ENCODE results near the gene VARS1. TPM values are rescaled to one million over a fixed set of nuclear protein-coding genes. Genes with fewer than 3 reads are reported as not detected.

VARS1 gene
- total and polyA plus RNA-seq, 2 donors (not counting 1 experiment from before 2014, with no cell fraction given) = 16.0 to 53.5 TPM

GRCh38 chr6:31752739-31753319 is 42.7 kb downstream of the VARS1 start:
- H3K79me2 ChIP-seq (ENCODE audit: control insufficient read depth, insufficient read depth, low read length) = no peaks in the 10 kb centered on the region
- peaks cover 2% of the 10 kb centered on the region for H3K4me1 ChIP-seq (ENCODE audit: control insufficient read depth, extremely low read depth, insufficient read depth, low read length)
- no peak overlapping the region for H3K9ac ChIP-seq (ENCODE audit: insufficient read depth, low read length)
- H3K4me3 ChIP-seq (replicated peaks in 1 of 4; ENCODE audit: control extremely low read depth in 1 of 4, insufficient read depth in 1 of 4, low read depth in 3 of 4, low read length in 4 of 4) = no peak overlapping the region
- no peak overlapping the region for H3K27ac ChIP-seq (ENCODE audit: insufficient read depth, low read length)
- no peaks in the 10 kb centered on the region for H3K36me3 ChIP-seq (ENCODE audit: control insufficient read depth, insufficient read depth, low read length)
- no peak for TF ChIP-seq EZH2 (IDR thresholded peaks at IDR 0.05; ENCODE audit: low read length, missing control alignments)
- TF ChIP-seq, protein P1, sequence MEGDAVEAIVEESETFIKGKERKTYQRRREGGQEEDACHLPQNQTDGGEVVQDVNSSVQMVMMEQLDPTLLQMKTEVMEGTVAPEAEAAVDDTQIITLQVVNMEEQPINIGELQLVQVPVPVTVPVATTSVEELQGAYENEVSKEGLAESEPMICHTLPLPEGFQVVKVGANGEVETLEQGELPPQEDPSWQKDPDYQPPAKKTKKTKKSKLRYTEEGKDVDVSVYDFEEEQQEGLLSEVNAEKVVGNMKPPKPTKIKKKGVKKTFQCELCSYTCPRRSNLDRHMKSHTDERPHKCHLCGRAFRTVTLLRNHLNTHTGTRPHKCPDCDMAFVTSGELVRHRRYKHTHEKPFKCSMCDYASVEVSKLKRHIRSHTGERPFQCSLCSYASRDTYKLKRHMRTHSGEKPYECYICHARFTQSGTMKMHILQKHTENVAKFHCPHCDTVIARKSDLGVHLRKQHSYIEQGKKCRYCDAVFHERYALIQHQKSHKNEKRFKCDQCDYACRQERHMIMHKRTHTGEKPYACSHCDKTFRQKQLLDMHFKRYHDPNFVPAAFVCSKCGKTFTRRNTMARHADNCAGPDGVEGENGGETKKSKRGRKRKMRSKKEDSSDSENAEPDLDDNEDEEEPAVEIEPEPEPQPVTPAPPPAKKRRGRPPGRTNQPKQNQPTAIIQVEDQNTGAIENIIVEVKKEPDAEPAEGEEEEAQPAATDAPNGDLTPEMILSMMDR (conservative IDR thresholded peaks at IDR 0.05 in 1 of 2, IDR thresholded peaks at IDR 0.05 in 1 of 2; ENCODE audit: low read depth in 1 of 2, low read length in 2 of 2) = no peak
- DNase-seq (ENCODE audit: low read depth in 2 of 2) = peak; percentile 66 to 90
- H3K27me3 ChIP-seq (ENCODE audit: control insufficient read depth, insufficient read depth, low read length) = no peaks in the 10 kb centered on the region
- H4K20me1 ChIP-seq (ENCODE audit: control insufficient read depth, extremely low read depth, insufficient read depth, low read length) = no peaks in the 10 kb centered on the region
- no peak overlapping the region for H3K4me2 ChIP-seq (ENCODE audit: extremely low read depth, insufficient read depth, low read length)
- no peaks in the 10 kb centered on the region for H3K9me3 ChIP-seq (ENCODE audit: control insufficient read depth, insufficient read depth, low read depth, low read length)
- no peak overlapping the region for H2AFZ ChIP-seq (ENCODE audit: low read length)

DNA sequence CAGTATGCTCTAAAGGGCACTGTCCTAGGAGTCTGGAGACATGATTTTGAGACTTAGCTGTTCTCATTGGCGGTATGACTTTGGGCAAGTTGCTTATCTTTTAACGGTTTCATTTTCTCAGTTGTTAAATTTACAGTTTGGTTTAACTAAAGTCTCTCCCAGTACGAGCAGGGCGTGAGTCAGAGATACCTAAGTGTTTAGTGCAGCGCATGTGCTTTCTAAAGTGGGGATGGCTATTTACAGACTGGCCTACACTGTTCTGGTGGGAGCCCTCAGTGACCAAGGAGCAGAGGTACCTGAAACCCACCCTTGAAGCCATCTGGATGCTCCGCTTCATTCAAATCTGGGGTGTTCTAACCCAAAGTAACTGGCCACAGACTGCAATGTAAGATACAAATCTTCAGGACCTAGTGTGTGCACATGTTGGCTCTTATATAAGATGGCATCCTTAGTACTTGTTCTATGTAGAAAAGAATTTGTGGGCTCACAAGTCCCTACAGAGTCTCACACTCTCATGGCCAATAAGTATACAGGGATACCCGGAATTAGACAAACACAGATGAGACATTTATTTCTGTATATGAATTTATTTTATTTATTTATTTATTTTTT is 45.0 kb downstream of the VARS1 start:
- Histone ChIP-seq H3K79me2 (ENCODE audit: control insufficient read depth, insufficient read depth, low read length) (no peaks in the 10 kb centered on the region), H3K9me3 (ENCODE audit: control insufficient read depth, insufficient read depth, low read depth, low read length) (no peaks in the 10 kb centered on the region), H4K20me1 (ENCODE audit: control insufficient read depth, extremely low read depth, insufficient read depth, low read length) (no peaks in the 10 kb centered on the region), H2AFZ (ENCODE audit: low read length) (no peak overlapping the region), H3K9ac (ENCODE audit: insufficient read depth, low read length) (no peak overlapping the region), H3K4me2 (ENCODE audit: extremely low read depth, insufficient read depth, low read length) (no peak overlapping the region), H3K27me3 (ENCODE audit: control insufficient read depth, insufficient read depth, low read length) (no peaks in the 10 kb centered on the region), H3K4me3 (replicated peaks in 1 of 4; ENCODE audit: control extremely low read depth in 1 of 4, insufficient read depth in 1 of 4, low read depth in 3 of 4, low read length in 4 of 4) (no peak overlapping the region), H3K4me1 (ENCODE audit: control insufficient read depth, extremely low read depth, insufficient read depth, low read length) (peaks cover 5% of the 10 kb centered on the region), H3K36me3 (ENCODE audit: control insufficient read depth, insufficient read depth, low read length) (peaks cover 2% of the 10 kb centered on the region), H3K27ac (ENCODE audit: insufficient read depth, low read length) (no peak overlapping the region)
- DNase-seq (ENCODE audit: low read depth in 2 of 2) = peak in 1 of 2 donors; percentile 87
- TF ChIP-seq, protein P1 (conservative IDR thresholded peaks at IDR 0.05 in 1 of 2, IDR thresholded peaks at IDR 0.05 in 1 of 2; ENCODE audit: low read depth in 1 of 2, low read length in 2 of 2) = no peak
- TF ChIP-seq EZH2 (IDR thresholded peaks at IDR 0.05; ENCODE audit: low read length, missing control alignments) = no peak

GRCh38 chr6:31749301-31750036 is 46.1 kb downstream of the VARS1 start:
- Histone ChIP-seq H2AFZ (ENCODE audit: low read length) (no peak overlapping the region), H3K9ac (ENCODE audit: insufficient read depth, low read length) (no peak overlapping the region), H3K79me2 (ENCODE audit: control insufficient read depth, insufficient read depth, low read length) (no peaks in the 10 kb centered on the region), H3K9me3 (ENCODE audit: control insufficient read depth, insufficient read depth, low read depth, low read length) (no peaks in the 10 kb centered on the region), H4K20me1 (ENCODE audit: control insufficient read depth, extremely low read depth, insufficient read depth, low read length) (no peaks in the 10 kb centered on the region), H3K27me3 (ENCODE audit: control insufficient read depth, insufficient read depth, low read length) (no peaks in the 10 kb centered on the region), H3K4me1 (ENCODE audit: control insufficient read depth, extremely low read depth, insufficient read depth, low read length) (peaks cover 5% of the 10 kb centered on the region), H3K4me3 (replicated peaks in 1 of 4; ENCODE audit: control extremely low read depth in 1 of 4, insufficient read depth in 1 of 4, low read depth in 3 of 4, low read length in 4 of 4) (no peak overlapping the region), H3K4me2 (ENCODE audit: extremely low read depth, insufficient read depth, low read length) (no peak overlapping the region), H3K27ac (ENCODE audit: insufficient read depth, low read length) (no peak overlapping the region), H3K36me3 (ENCODE audit: control insufficient read depth, insufficient read depth, low read length) (peaks cover 2% of the 10 kb centered on the region)
- no peak for DNase-seq (ENCODE audit: low read depth in 2 of 2)
- no peak for TF ChIP-seq EZH2 (IDR thresholded peaks at IDR 0.05; ENCODE audit: low read length, missing control alignments)
- TF ChIP-seq, protein P1 (conservative IDR thresholded peaks at IDR 0.05 in 1 of 2, IDR thresholded peaks at IDR 0.05 in 1 of 2; ENCODE audit: low read depth in 1 of 2, low read length in 2 of 2) = no peak
